ENCODE measurements around the gene EIF2B4. TPM values are rescaled to one million over a fixed set of nuclear protein-coding genes. Genes with fewer than 3 reads are reported as not detected.
A peak's percentile ranks its signal among the peaks of the same experiment; 100 is the strongest.

Gene EIF2B4
- polyA plus RNA-seq, 1 donor (not counting 4 experiments of a cell fraction or from before 2014, with no cell fraction given) = 54.9 TPM

- peaks cover 37 to 47% of the 10 kb centered on the region in 2 experiments for H3K36me3 ChIP-seq (ENCODE audit: control insufficient read depth in 2 of 2, extremely low read depth in 1 of 2, insufficient read depth in 2 of 2, low read length in 2 of 2)
- DNase-seq (ENCODE audit: low read depth, low spot score) (no peak), FAIRE-seq (peak; percentile 17)
- H3K4me2 ChIP-seq (ENCODE audit: control insufficient read depth, extremely low read depth, insufficient read depth, low read depth, low read length) = peak overlapping the region; percentile 88
- TF ChIP-seq EZH2 (IDR thresholded peaks at IDR 0.05; ENCODE audit: low read length) = no peak
- TF ChIP-seq CTCF (optimal IDR thresholded peaks at IDR 0.05 in 1 of 3, IDR thresholded peaks at IDR 0.05 in 1 of 3, conservative IDR thresholded peaks at IDR 0.05 in 1 of 3; ENCODE audit: extremely low read depth in 1 of 3, insufficient read depth in 2 of 3, low read length in 3 of 3) = no peak
- peaks cover 22% of the 10 kb centered on the region for H3K4me1 ChIP-seq (ENCODE audit: control insufficient read depth, extremely low read depth, insufficient read depth, low read length)
- H3K4me3 ChIP-seq (ENCODE audit: control insufficient read depth in 2 of 3, extremely low read depth in 1 of 3, insufficient read depth in 2 of 3, low read depth in 1 of 3, low read length in 3 of 3) = no peak overlapping the region
- H3K9me3 ChIP-seq (ENCODE audit: control insufficient read depth, low read depth, low read length) = no peaks in the 10 kb centered on the region
- peak overlapping the region; percentile 91 for H3K9ac ChIP-seq (ENCODE audit: control insufficient read depth, extremely low read depth, insufficient read depth, low read length)
- no peaks in the 10 kb centered on the region for H3K27me3 ChIP-seq (ENCODE audit: control insufficient read depth, extremely low read depth, insufficient read depth, low read length)
- H3K9me1 ChIP-seq (ENCODE audit: control insufficient read depth, extremely low read depth, insufficient read depth, low read length) = no peaks in the 10 kb centered on the region
- H4K20me1 ChIP-seq (ENCODE audit: control insufficient read depth, extremely low read depth, insufficient read depth, low read length) = peaks cover 3% of the 10 kb centered on the region
- dilution Hi-C loops (cut with MboI; ENCODE audit: extremely low pct_ligation_motif_present, low sequenced_read_pairs) = no loop called here
- peak overlapping the region; percentile 86 for H3K27ac ChIP-seq (ENCODE audit: control insufficient read depth, insufficient read depth, low read length)
- no peak overlapping the region for H2AFZ ChIP-seq (ENCODE audit: control insufficient read depth, low read length)
- H3K79me2 ChIP-seq (ENCODE audit: control insufficient read depth, insufficient read depth, low read length) = peaks cover 30% of the 10 kb centered on the region
Measured at GRCh38 chr2:27381577-27382181, 11.5 kb upstream of the EIF2B4 start.

DNA sequence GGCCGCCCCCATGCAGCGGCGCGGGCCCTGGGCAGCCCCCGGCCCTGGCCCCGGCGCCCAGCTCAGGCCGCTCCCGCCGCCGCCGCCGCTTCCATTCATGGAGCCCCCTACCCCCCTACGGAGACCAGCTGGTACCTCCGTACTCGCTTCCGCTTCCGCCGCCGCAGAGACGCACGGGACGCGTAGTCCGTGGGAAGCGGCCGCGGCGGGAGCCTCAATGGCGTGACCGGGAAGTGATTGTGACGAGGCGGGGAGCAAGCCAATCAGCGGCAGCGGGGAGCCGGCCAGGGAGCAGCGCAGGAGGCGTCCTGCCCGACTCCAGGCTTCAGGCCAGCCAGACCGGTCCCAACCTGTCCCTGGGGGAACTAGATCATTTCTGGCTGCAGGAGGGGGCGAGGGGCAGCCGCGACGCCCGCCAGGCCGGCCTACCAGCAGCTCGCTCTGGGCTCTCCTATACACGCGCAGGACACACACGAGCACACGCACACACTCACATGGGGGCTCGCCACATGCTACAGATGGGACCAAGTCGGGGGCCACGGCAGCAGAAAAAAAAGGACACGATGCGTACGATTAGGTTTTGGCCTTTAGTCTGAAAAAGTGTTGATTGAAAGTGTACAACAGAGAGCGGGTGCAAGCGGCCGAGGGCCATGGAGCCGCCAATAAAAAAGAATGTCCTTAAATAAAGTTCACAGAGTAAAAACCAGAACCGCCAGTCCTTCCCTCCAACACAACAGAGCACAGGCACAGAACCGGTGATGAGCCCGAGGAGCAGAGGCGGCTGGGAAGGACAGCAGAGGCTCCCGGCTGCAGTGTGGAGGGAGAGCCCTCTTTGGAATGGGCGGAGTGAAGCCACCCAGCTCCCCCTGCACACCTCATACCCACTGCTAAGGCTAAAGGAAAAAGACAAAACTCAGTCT lies 10.7 kb upstream of the EIF2B4 start, which contains the start of gene ZNF513:
Gene ZNF513 (minus strand): TSS at position 109 of the 920 bp plus-strand sequence. CDS start 208 bp downstream, outside the sequence.
- no peaks in the 10 kb centered on the region for H3K27me3 ChIP-seq (ENCODE audit: control insufficient read depth, extremely low read depth, insufficient read depth, low read length)
- no peaks in the 10 kb centered on the region for H3K9me1 ChIP-seq (ENCODE audit: control insufficient read depth, extremely low read depth, insufficient read depth, low read length)
- peaks cover 22% of the 10 kb centered on the region for H3K4me1 ChIP-seq (ENCODE audit: control insufficient read depth, extremely low read depth, insufficient read depth, low read length)
- H4K20me1 ChIP-seq (ENCODE audit: control insufficient read depth, extremely low read depth, insufficient read depth, low read length) = peaks cover 3% of the 10 kb centered on the region
- dilution Hi-C loops (cut with MboI; ENCODE audit: extremely low pct_ligation_motif_present, low sequenced_read_pairs) = no loop called here
- FAIRE-seq (peak; percentile 59), DNase-seq (ENCODE audit: low read depth, low spot score) (peak; percentile 74)
- H2AFZ ChIP-seq (ENCODE audit: control insufficient read depth, low read length) = peak within 1 kb of the TSS; percentile 58
- H3K9ac ChIP-seq (ENCODE audit: control insufficient read depth, extremely low read depth, insufficient read depth, low read length) = peak within 1 kb of the TSS; percentile 91
- TF ChIP-seq EZH2 (IDR thresholded peaks at IDR 0.05; ENCODE audit: low read length) (no peak), CTCF (optimal IDR thresholded peaks at IDR 0.05 in 1 of 3, IDR thresholded peaks at IDR 0.05 in 1 of 3, conservative IDR thresholded peaks at IDR 0.05 in 1 of 3; ENCODE audit: extremely low read depth in 1 of 3, insufficient read depth in 2 of 3, low read length in 3 of 3) (no peak)
- peaks cover 29% of the 10 kb centered on the region for H3K79me2 ChIP-seq (ENCODE audit: control insufficient read depth, insufficient read depth, low read length)
- H3K4me2 ChIP-seq (ENCODE audit: control insufficient read depth, extremely low read depth, insufficient read depth, low read depth, low read length) = peak within 1 kb of the TSS; percentile 88
- H3K9me3 ChIP-seq (ENCODE audit: control insufficient read depth, low read depth, low read length) = no peaks in the 10 kb centered on the region
- peak within 1 kb of the TSS; percentile 86 for H3K27ac ChIP-seq (ENCODE audit: control insufficient read depth, insufficient read depth, low read length)
- peaks cover 42 to 50% of the 10 kb centered on the region in 2 experiments for H3K36me3 ChIP-seq (ENCODE audit: control insufficient read depth in 2 of 2, extremely low read depth in 1 of 2, insufficient read depth in 2 of 2, low read length in 2 of 2)
- H3K4me3 ChIP-seq (ENCODE audit: control insufficient read depth in 2 of 3, extremely low read depth in 1 of 3, insufficient read depth in 2 of 3, low read depth in 1 of 3, low read length in 3 of 3) = peak within 1 kb of the TSS; percentile 75 to 94 (median 94)

Measured in keratinocyte (primary cell).